HG02970 (cell line): ENCODE data around the gene MYD88.
"Not testable (repeated sequence)": the region's sequence is repeated elsewhere in the genome, so short reads cannot be mapped to it uniquely, and the experiment has no call there.

Experiments used
- ATAC-seq: cut with Tn5 transposase; IDR thresholded peaks from one replicate; pipeline ENCODE4 v1.9.1; 2021; ENCODE audit warnings: mild to moderate bottlenecking, moderate library complexity, moderate number of reproducible peaks; ENCODE audit not compliant: unreplicated experiment, low FRiP score

Gene MYD88

GRCh38 chr3:38160704-38161103, 22.2 kb downstream of the MYD88 start:
- ATAC-seq = not testable (repeated sequence)

GRCh38 chr3:38163117-38163840, 24.8 kb downstream of the MYD88 start:
- ATAC-seq = no peak

- no peak for ATAC-seq
Measured at GRCh38 chr3:38163841-38164642, 25.6 kb downstream of the MYD88 start.

- ATAC-seq = no peak
Measured at GRCh38 chr3:38164643-38164951, 26.1 kb downstream of the MYD88 start.

- peak; percentile 94 for ATAC-seq
Measured at GRCh38 chr3:38164952-38165721, 26.7 kb downstream of the MYD88 start, which contains the start of gene OXSR1. TSS of gene OXSR1 (plus strand) at chr3:38165537. CDS start at chr3:38165877, 340 bp downstream.

GRCh38 chr3:38165722-38166387, 27.4 kb downstream of the MYD88 start:
- ATAC-seq = no peak

GRCh38 chr3:38167591-38167990, 29.1 kb downstream of the MYD88 start:
- ATAC-seq = no peak

GRCh38 chr3:38168151-38169026, 29.9 kb downstream of the MYD88 start:
- ATAC-seq = no peak

- ATAC-seq = no peak
Measured at GRCh38 chr3:38169027-38169317, 30.5 kb downstream of the MYD88 start.

- no peak for ATAC-seq
Measured at GRCh38 chr3:38170722-38171121, 32.3 kb downstream of the MYD88 start.

- no peak for ATAC-seq
Measured at GRCh38 chr3:38171622-38172021, 33.2 kb downstream of the MYD88 start.

- no peak for ATAC-seq
Measured at GRCh38 chr3:38173834-38174418, 35.5 kb downstream of the MYD88 start.

- no peak for ATAC-seq
Measured at GRCh38 chr3:38177181-38177580, 38.7 kb downstream of the MYD88 start.

- ATAC-seq = no peak
Measured at GRCh38 chr3:38186781-38187180, 48.3 kb downstream of the MYD88 start.

- no peak for ATAC-seq
Measured at GRCh38 chr3:38190481-38190881, 52.0 kb downstream of the MYD88 start.
